SK-N-SH treated with all-trans-retinoic acid at 6 μM for 48 hours (cell line): Measurements from ENCODE around the gene SEMA5B.

Source experiments
- ATAC-seq: fragments of 200-7000 bp; cut with Tn5 transposase; 3 replicates; pipeline ENCODE4 v1.9.1; 2020; ENCODE audit warnings: mild to moderate bottlenecking, moderate library complexity
- ARNTL ChIP-seq: fragments of 450-650 bp; formaldehyde crosslinking; IDR thresholded peaks from 2 replicates; pipeline ENCODE4 v1.5.0; 2020; ENCODE audit warnings: low read depth, mild to moderate bottlenecking, moderate library complexity, borderline replicate concordance
- CREB5 ChIP-seq: fragments of 250-450 bp; sonication (Bioruptor Pico); IDR thresholded peaks from 2 replicates; pipeline ENCODE4 v1.5.1; 2020; ENCODE audit warnings: low read depth, mild to moderate bottlenecking, moderate library complexity
- CSRNP3 ChIP-seq: fragments of 250-450 bp; sonication (Bioruptor Pico); IDR thresholded peaks from 2 replicates; pipeline ENCODE4 v1.5.1; 2021; ENCODE audit warnings: mild to moderate bottlenecking, moderate library complexity
- ISL1 ChIP-seq: fragments of 250-450 bp; sonication (Bioruptor Pico); IDR thresholded peaks from 2 replicates; pipeline ENCODE4 v2.1.2; 2022; ENCODE audit warnings: mild to moderate bottlenecking, moderate library complexity
- OSR1 ChIP-seq: fragments of 250-450 bp; sonication (Bioruptor Pico); IDR thresholded peaks from 2 replicates; pipeline ENCODE4 v1.8.0; 2022; ENCODE audit warnings: moderate library complexity, mild to moderate bottlenecking, inconsistent platforms
- PATZ1 ChIP-seq: fragments of 250-450 bp; sonication (Bioruptor Pico); IDR thresholded peaks from 2 replicates; pipeline ENCODE4 v1.8.0; 2020; ENCODE audit warnings: mild to moderate bottlenecking, moderate library complexity, borderline replicate concordance
- SNAI2 ChIP-seq: fragments of 250-450 bp; sonication (Bioruptor Pico); IDR thresholded peaks from 2 replicates; pipeline ENCODE4 v1.5.0; 2020; ENCODE audit warnings: mild to moderate bottlenecking, moderate library complexity
- TCF4 ChIP-seq: fragments of 250-450 bp; sonication (Bioruptor Pico); IDR thresholded peaks from 2 replicates; pipeline ENCODE4 v1.8.0; 2021; ENCODE audit warnings: mild to moderate bottlenecking, moderate library complexity, borderline replicate concordance
- TOX ChIP-seq: fragments of 250-450 bp; sonication (Bioruptor Pico); IDR thresholded peaks from 2 replicates; pipeline ENCODE4 v1.8.0; 2021; ENCODE audit warnings: mild to moderate bottlenecking, moderate library complexity, borderline replicate concordance
- TSHZ2 ChIP-seq: fragments of 250-450 bp; sonication (Bioruptor Pico); IDR thresholded peaks from 2 replicates; pipeline ENCODE4 v1.5.0; 2020; ENCODE audit warnings: mild to moderate bottlenecking, moderate library complexity
- ZC3H10 ChIP-seq: fragments of 250-450 bp; sonication (Bioruptor Pico); IDR thresholded peaks from 2 replicates; pipeline ENCODE4 v1.5.1; 2021; ENCODE audit warnings: mild to moderate bottlenecking, moderate library complexity
- ZFP30 ChIP-seq: fragments of 450-650 bp; formaldehyde crosslinking; IDR thresholded peaks from 2 replicates; pipeline ENCODE4 v1.5.0; 2022; ENCODE audit warnings: mild to moderate bottlenecking, moderate library complexity
- ZNF565 ChIP-seq: fragments of 450-650 bp; formaldehyde crosslinking; conservative IDR thresholded peaks from 2 replicates; pipeline ENCODE4 v1.5.0; 2020; ENCODE audit warnings: low read depth, mild to moderate bottlenecking, moderate library complexity
- ZNF70 ChIP-seq: fragments of 450-650 bp; formaldehyde crosslinking; IDR thresholded peaks from 2 replicates; pipeline ENCODE4 v1.5.0; 2020; ENCODE audit warnings: mild to moderate bottlenecking, moderate library complexity
- ZNF8 ChIP-seq: fragments of 450-650 bp; formaldehyde crosslinking; IDR thresholded peaks from 2 replicates; pipeline ENCODE4 v1.5.0; 2020; ENCODE audit warnings: mild to moderate bottlenecking, moderate library complexity

Gene SEMA5B

GRCh38 chr3:123071581-123071980, 44.0 kb upstream of the SEMA5B start (continued):
- TF ChIP-seq CREB5 (CRISPR knock-in tag), result no peak

GRCh38 chr3:123071146-123071545, 43.6 kb upstream of the SEMA5B start:
- no peak for ATAC-seq
- TF ChIP-seq TSHZ2 (no peak), ISL1 (CRISPR knock-in tag) (no peak), ARNTL (CRISPR knock-in tag) (no peak), TCF4 (CRISPR knock-in tag) (no peak), ZNF70 (CRISPR knock-in tag) (no peak), ZNF8 (CRISPR knock-in tag) (no peak), OSR1 (no peak), ZC3H10 (CRISPR knock-in tag) (no peak), ZNF565 (CRISPR knock-in tag) (no peak), ZFP30 (CRISPR knock-in tag) (no peak), PATZ1 (no peak), CSRNP3 (no peak), CREB5 (CRISPR knock-in tag) (no peak), TOX (CRISPR knock-in tag) (no peak)

GRCh38 chr3:123070510-123070909, 42.9 kb upstream of the SEMA5B start:
- no peak for TF ChIP-seq PATZ1
- ATAC-seq, result no peak

GRCh38 chr3:123068601-123069381, 41.2 kb upstream of the SEMA5B start:
- ATAC-seq, result no peak
- no peak for TF ChIP-seq TSHZ2
- TF ChIP-seq SNAI2 (CRISPR knock-in tag), result no peak
- no peak for TF ChIP-seq ZNF565 (CRISPR knock-in tag)
- TF ChIP-seq, all 23 proteins: peak for 0
